SIG-M5 (cell line): ENCODE data around the gene ZDHHC11.
"Not testable (repeated sequence)": the region's sequence is repeated elsewhere in the genome, so short reads cannot be mapped to it uniquely, and the experiment has no call there.

Experiments used
- DNase-seq: peaks from one replicate; lab custom pipeline; 2025; lab: John Stamatoyannopoulos, UW

The ZDHHC11 gene

DNA sequence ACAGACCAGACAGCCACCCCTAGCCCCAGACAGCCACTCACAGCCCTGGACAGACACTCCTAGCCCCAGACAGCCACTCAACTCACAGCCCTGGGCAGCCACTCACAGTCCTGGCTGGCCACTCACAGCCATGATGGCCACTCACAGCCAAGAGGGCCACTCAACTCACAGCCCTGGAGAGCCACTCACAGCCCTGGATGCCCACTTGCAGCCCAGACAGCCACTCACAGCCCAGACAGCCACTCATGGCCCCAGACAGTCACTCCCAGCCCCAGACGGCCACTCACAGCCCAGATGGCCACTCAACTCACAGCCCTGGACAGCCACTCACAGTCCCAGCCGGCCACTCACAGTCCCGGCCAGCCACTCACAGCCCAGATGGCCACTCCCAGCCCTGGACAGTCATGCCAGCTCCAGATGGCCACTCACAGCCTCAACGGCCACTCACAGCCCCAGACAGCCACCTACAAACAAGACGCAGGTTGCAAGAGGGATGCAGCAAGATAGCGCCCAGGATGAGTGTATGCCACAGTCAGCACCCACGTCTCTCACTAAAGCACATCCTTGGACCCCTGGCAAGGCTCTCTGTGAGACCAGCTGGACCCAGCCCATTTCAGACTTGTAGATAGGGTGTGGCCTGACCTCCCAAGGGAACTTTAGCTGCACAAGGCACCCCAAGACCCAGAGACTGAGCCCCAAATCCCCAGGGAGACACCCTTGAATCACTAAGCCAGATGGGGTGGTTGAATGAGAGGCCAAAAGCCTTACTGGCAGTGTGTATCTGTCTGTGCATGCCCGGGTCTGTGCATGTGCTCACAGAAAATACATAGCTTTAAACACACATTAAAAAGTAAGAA is 88.7 kb downstream of the ZDHHC11 start:
- DNase-seq = no peak

DNA sequence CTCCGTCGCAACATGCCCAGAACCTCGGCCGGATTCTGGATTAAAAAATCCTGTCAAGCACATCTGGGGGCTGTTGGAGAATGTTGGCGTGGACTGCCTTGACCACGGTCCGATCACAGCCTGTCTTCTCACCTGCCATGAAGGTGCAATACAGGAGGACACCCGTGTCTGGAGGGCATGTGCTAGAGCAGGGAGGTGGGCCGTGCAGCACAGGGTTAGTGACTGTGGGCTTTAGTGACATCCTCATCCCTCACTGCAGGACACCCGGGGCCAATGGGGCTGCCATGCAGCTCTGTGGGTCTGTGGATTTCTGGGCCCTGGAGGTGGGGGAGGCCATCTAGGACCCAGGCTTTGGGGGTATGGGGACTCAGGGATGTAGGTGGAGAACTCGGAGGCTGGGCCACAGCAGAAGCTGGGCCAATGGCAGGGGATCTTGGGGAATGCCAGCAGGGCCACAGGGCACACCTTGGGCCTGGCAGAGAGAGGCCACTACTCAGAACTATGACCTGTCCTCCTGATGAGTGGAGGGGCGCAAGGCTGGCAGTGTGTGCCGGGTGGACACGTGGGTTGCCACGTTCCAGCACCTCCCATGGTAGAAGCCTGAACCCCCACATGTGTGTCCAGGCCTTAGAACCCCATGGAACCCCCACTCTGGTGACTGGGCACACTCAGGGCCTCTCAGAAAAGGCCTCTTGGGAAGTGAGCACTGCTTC is 89.6 kb downstream of the ZDHHC11 start:
- no peak for DNase-seq

DNA sequence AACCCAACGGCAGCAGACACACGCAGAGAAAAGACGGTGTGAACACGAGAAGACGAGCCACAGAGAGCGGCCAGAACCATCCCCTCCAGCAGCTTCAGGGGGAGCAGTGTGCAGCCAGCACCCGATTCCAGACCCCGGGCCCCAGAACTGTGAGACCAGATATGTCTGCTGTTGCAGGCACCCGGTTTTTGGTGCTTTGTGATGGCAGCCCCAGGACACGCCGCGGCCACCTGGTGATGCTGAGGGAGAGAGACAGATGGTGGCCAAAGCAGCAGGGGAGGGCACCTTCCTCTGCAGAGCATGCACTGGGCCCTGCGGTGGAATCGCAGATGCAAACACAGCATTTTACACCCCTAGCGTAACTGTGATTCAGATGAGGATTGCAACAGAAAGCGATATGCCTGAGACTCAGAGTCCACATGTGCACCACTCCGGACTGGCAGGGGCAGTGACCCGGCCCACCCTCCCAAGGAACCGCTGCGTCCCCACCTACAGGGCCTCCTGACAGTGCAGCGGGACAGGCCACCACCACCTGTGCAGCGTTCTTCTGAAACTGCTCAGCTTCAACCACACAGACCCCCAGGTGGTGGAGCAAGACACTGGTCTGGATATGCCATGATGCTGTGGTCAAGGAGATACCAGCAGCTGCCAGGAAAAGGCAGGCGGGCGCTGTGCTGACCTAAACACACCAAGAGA is 90.3 kb downstream of the ZDHHC11 start:
- DNase-seq = no peak

DNA sequence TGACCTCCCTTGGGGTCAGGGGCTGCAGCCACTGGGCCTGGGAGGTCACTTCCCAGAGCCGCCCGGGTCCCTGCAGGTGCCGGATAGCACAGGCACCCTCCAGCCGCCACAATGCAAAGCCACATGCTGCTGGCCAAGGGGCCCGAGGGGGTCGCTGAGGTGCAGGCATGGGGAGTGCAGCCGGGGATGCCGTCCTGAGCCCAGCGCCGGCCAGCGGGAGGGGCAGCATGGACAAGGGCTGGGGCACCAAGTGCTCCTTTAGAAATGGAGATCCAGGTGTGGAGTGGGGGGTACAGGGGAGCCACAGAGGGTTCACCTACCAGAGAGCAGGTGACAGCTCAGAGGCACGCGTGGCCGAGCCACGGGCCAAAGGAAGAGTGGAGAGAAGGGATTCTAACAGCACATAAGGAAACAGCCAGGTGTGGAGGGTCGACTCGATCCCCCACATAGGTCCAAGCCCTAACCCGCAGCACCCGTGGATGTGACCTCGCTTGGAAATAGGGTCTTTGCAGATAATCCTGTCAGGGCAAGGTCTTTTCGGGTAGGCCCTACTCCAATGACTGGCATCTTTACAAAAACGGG is 90.9 kb downstream of the ZDHHC11 start:
- DNase-seq = no peak

DNA sequence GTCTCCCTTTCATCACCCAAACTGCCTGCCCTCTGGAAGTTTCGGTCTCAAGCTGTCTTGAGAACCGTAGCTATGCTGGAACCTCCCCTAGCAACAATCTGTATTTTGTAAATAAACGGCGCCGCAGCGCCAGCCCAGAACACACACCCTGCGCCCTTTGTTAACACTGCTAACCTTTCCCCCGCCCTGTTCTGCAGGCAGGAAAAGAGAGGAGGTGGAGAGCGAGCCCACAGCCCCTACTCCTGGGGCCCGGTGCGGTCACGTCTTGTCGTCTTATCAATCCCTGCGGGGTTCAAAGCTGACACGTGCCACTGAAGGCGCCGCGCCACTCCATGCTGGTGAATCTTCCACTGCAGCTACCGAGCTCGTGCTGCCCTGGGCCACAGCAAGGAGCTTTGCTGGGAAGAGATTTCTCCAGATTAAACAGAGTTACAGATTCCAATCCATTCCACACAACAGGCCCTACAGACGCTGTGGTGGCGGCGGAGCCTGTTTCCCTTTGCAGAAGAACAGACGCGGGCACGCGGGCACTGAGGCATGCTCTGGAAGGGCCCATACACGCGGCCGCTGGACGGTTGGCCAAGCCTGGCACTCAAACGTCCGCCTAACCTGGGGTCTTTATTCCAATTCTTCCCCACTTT is 91.6 kb downstream of the ZDHHC11 start:
- DNase-seq = no peak

DNA sequence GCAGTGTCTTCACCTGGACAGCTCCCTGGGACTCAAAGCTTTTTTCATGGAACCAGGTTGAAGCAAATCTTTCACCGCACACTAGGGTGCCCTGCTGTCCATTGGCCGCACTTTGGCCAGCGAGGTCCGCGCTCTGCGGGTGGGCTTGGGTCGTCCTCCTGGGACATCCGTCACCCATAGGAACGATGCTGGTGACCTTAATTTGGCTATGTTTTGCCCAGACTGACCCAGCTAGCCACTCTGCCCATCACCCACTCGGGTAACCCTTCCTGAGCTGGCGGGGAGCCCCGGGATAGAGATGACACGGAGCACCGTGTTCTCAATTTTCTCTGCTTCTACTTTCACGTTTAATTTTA is 92.1 kb downstream of the ZDHHC11 start:
- DNase-seq = no peak

DNA sequence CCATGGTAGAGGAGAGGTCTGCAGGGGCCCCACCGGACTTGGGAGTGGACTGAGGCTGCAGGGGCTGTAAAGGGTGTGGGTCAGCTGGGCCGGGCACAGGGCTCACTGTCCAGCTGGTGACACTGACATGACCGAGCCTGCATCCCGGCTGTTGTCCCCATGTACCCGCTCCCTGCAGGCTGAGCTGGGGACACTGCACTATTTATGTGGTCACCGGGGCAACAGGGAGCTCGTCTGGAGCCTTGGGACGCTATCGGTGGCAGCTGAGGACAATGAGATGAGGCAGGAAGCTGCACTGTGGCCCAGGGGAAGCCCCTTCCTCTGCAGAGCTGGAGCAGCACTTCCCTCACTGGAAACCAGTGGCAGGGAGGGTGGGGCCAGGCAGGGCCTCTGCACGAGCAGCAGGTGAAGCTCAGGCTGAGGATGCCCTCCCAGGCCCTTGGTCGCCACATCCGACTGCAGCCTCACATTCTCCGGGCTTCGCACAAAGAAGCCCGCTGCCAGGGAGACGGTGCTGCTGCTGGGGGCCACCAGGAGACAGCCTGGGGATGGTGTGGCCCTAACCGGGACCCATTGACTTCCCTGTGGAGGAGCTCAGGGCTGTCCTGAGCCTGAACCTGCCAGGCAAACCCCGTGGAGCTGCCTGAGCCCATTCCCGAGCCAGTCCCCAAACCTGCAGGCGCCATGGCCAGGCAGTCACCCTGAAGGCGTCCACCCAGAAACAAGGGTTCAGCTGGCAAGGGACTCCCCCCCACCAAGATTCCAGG is 92.7 kb downstream of the ZDHHC11 start:
- DNase-seq = no peak

DNA sequence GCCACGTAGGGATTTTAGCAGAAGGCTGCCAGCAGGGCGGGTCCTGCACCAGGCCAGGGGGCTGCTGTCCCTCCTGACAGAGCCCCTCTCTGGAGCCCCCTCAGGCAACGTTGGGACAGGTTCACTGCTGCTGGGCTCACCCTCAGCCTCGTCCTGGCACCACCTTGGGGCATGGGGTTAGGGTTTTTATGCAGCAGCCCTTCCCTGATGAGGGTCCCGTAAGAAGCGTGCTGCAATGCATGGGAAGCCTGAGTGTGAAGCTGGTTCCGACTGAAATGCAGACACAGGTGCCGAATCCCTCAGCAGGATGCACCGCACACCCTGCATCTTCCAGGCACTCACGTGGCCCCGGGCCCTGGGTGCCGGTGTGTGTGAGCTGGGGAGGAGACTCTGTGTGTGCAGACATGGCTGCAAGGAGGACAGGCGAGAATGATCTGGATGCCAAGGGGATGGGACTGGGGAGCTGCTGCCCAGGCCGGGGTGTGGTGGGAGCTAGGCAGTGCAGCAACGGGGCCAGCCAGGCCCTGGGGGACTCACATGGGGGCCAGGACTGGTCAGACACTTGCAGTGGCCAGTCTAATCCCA is 93.3 kb downstream of the ZDHHC11 start:
- DNase-seq = no peak

DNA sequence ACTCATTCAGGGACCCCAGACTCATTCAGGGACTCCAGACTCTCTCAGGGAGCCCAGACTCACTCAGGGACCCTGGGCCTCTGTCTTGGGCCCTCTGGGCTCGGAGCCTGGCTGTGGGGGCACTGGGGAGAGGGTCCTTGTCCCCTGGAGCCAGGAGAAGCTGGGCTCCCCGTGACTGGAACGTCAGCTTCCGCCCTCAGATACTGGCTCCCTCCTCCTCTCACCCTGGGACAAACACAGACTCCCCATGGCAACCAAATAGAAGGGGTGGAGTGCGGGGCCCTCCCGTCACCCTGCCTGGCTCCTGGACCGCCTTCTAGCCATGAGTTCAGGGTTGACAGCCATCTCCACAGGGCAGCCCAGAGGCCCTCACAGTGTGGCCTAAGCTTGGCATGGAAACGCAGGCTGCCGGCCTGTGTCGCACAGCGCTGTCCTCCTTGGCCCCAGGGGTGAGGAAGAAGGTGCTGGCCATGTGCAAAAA is 93.9 kb downstream of the ZDHHC11 start:
- no peak for DNase-seq

DNA sequence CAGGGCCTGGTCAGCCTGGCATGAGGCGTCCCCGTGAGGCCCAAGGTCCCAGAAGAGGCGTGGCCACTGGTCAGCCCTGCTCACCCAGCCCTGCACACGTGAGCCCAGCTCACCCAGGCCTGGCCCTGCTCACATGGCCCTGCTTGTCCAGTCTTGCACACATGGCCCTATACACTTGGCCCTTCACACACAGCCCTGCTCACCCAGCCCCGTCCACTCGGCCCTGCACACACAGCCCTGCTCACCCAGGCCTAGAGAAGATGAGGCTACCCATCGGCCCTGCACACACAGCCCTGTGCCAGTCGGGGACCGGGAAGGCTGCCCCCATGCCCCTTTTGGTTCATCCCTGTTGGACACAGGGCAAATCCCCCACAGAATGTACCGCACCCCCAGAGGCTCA is 94.6 kb downstream of the ZDHHC11 start:
- no peak for DNase-seq

DNA sequence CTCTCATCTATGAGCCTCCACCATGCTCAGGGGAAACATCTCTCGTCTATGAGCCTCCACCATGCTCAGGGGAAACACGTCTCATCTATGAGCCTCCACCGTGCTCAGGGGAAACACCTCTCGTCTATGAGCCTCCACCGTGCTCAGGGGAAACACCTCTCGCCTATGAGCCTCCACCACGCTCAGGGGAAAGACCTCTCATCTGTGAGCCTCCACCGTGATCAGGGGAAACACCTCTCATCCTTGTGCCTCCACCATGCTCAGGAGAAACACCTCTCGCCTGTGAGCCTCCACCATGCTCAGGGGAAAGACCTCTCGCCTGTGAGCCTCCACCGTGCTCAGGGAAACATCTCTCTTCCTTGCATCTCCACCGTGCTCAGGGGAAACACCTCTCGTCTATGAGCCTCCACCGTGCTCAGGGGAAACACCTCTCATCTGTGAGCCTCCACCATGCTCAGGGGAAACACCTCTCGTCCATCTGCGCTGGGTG is 96.6 kb downstream of the ZDHHC11 start:
- DNase-seq = not testable (repeated sequence)

DNA sequence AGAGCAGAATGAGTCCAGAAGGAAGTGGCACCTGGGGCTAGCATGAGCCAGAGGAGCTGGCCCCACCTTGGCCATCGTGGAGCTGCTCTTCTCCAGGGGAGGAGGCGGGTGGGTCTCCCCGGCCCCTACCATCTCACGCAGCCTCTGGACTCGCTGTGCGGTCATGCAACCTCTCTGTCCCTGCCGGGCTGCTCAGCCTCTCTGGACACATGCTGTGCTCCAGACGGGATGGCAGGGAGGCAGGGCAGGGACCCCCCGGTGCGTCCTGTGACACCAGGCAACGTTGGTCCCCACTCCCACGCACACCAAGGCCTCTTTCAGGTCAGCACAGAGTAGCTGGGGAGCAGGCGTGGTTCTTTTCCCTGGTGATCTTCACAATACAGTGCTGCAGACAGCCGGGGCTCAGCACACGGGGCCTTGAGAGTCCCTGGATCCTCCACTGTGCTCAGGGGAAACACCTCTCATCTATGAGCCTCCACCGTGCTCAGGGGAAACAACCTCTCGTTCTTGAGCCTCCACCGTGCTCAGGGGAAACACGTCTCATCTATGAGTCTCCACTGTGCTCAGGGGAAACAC is 97.1 kb downstream of the ZDHHC11 start:
- DNase-seq = not testable (repeated sequence)

DNA sequence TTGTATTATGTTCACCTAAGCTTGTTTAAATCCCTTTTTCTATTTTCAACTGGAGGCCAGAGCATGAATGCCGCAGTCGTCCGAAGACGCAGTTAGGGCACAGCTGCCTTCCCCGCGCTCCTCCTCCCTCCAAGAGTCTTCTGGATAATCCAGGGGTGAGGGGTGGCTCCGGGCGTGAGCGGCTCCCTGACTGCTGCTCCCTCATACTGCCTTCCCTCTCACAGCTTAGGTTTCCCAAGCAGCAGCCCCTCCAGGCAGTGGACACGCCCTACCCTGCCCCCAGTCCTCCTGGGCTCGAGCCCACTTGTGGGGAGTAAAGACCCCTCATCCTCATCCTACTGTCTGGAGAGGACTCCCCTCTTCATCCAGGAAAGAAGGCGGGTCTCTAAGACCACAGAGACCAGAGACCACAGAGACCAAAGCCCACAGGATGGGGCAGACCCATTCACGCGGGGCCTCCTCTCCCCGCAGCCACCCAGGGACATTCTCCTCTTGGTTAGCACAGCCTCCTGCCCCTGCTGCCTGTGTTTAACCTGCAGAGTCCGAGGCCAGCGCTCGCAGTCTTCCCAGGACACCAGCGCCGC is 98.2 kb downstream of the ZDHHC11 start:
- not testable (repeated sequence) for DNase-seq

DNA sequence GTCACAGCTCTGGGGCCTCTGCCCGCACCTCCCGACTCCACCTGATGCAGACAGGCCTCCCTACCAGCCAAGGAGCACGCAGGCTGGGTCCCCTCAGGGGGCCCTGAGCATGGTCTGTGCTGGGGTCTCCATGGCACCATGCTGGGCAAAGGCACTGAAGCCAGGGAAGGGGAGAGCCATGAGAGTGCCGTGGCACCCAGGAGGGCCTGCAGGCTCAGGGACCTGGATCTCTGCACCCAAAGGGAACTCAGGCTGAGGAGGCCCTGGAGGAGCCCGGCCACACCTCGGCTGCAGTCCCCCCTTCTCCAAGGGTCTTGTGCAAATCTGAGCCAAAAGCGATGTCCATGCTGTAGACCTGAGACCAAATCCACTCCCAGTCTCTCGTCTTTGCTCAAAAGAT is 98.8 kb downstream of the ZDHHC11 start:
- not testable (repeated sequence) for DNase-seq

DNA sequence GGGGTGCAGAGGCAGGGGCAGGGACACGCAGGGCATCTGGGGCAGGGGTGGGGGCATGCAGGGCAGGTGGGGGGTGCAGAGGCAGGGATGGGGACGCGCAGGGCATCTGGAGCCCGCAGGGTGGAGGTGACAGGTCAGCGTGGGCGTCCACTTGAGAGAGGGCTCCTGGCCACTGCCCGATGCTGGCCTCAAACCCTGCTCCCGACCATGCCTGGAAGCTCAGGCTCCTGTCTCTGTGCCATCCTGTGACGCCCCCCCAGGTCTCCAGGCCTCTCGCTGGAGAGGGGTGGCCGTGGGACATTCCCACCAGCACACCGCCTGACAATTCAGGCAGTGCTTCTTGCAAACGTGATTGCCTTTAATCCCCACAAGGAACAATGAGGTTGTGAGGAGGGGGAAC is 99.3 kb downstream of the ZDHHC11 start:
- no peak for DNase-seq

DNA sequence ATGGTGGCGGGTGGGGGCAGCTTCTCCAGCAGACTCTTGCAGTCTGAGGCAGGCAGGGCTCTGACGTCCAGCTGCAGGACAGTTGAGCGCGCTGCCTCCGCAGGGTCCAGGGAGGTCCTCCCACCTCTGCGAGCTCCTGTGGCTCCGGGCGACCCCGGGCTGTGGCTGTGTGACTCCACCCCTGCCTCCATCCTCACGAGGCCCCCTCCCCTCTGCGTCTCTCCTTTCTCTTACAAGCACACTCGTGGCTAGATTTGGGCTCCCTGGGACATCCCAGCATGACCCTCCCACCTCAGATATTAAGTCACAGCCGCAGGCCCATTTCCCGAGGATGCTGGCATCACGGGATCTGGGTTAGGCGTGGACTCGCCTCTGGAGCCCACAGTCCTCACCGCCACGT is 100.6 kb downstream of the ZDHHC11 start:
- not testable (repeated sequence) for DNase-seq

DNA sequence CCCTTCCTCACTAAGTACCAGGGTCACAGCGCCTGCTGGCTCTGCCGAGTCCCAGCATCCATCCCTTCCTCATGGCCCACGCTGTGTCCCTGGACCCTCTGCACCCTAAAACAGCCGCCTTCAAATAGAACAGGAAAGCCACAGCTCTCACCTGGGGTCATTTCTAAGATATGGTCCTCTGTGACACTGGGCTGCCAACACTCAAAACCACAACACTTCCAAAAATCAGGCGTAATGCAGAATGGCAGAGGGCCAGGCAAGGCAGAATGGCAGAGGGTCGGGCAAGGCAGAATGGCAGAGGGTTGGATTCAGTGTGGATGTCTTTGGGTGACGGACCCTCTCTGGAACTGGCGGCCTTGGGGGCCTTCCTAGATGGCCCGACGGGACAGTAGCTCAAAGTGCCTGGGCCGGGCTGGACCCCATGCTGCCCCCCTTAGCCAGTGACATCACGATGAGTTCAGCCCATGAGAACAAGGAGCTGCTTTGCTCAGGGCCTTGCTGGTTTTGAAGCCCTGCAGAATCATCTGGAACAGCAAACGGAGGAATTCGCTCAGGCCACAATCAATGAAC is 101.6 kb downstream of the ZDHHC11 start:
- no peak for DNase-seq

DNA sequence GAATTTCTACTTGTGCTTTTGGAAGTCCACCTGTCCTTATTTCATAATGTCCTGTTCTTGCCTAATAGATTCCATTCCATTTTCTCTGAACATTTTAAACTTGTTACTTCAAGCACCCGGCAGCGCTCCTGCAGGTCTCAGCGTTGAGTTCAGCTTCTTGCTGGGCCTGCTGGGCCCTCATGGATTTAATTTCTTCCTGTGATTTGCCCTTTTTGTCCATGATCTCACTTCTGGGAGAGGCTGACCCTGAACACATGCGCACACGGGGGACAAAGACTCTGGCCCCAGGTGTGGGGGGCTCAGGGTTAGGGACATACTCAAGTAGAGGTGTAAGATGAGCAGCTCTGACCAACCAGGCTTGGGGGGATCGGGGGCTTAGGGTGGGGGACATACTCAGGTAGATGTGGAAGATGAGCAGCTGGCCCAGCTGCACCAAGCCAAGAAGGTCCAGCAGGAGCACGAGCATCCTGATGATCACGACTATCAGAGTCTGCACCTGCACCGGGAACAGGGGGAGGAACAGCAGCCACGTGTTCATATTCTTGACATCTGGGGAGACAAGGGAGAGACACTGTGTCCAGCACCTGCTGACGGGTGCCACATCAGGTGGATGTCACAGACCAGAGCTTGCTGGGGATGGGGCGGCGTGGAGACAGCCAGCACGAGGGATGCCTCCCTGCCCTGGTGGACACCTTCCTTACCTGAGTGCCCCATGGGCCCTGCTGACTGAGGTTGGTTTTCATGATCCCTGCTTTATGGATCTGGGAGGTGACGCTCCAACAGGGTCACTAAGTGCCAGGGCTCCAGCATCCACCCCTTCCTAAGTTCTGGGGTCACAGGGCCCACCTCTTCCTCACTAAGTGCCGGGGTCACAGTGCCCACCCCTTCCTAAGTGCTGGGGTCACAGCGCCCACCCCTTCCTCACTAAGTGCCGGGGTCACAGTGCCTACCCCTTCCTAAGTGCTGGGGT is 102.5 kb downstream of the ZDHHC11 start:
- DNase-seq = not testable (repeated sequence)
